GM18868 (cell line): ENCODE data around the gene PLXNA1.

Source experiments
- ATAC-seq: cut with Tn5 transposase; IDR thresholded peaks from one replicate; pipeline ENCODE4 v1.9.1; 2021; ENCODE audit warnings: mild to moderate bottlenecking, moderate library complexity; ENCODE audit not compliant: unreplicated experiment

PLXNA1 gene

DNA sequence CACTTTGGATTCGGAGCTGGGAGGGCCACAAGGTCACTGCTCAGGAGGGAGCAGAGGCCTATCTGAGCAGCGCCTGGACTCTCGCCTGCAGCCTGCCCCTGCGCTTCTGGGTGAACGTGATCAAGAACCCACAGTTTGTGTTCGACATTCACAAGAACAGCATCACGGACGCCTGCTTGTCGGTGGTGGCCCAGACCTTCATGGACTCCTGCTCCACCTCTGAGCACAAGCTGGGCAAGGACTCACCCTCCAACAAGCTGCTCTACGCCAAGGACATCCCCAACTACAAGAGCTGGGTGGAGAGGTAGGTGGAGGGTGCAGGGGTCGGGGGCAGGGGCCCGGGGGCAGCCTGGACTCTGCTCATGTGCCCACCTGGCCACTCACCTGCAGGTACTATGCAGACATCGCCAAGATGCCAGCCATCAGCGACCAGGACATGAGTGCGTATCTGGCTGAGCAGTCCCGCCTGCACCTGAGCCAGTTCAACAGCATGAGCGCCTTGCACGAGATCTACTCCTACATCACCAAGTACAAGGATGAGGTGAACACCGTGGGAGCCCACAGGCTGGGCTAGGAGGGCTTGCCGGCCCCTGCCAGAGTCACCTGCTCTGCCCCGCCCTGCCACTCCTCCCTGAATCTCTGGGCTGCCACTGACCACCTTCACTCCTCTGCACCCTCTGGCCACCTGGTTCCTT lies 49.5 kb downstream of the PLXNA1 start:
- ATAC-seq, result no peak
